NCI-H2196 (cell line): ENCODE data around the gene CAMK2B.

Experiments
- DNase-seq: peaks from one replicate; lab custom pipeline; 2025; ENCODE audit not compliant: unreplicated experiment; lab: John Stamatoyannopoulos, UW

CAMK2B gene

GRCh38 chr7:44275957-44276570 is 49.3 kb downstream of the CAMK2B start:
- no peak for DNase-seq

GRCh38 chr7:44275146-44275545 is 50.2 kb downstream of the CAMK2B start:
- DNase-seq, result no peak

GRCh38 chr7:44274623-44274975 is 50.8 kb downstream of the CAMK2B start:
- no peak for DNase-seq

DNA sequence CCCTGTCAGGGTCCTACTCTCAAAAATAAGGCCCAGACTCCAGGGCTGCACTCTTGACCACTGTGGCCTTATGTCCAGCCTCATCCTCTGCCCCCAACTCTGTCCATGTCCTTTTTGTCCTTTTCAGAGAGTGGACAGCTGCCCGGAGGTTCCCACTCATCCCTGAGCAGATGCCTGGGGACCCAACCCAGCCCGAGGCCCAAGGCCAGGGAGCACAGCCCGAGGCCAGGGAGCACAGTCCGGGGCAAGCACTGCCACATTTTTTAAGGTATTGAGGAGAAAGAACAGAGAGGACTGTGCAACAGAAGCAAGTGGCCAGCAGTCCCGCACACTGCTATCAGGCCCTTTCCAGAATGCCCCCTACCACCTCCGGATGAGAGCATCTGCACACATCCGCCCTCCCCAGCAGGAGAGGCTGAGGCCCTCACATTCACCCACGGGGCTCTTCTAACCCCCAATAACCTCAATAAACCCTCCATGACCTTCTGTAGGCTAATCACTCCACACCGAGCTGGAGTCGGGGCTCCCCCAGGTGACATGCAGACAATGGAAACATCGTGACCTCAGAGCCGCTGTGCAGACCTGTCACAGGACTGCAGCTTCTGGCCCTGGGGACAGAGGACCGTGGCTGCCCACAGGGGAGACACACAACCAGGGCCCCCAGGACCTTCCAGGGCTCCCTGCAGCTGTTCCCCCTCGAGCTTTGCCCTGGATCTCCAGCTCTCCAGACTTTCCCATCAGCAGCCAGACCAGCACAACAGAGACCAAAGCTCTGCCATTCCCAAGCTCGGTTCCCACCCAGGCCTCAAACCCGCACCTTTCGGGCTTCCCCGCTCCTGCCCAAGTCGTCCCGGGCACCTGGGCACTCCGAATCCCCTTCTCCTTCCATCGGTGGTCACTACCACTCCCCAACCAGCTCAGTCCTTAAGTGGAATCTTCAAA is 51.4 kb downstream of the CAMK2B start:
- DNase-seq, result no peak

DNA sequence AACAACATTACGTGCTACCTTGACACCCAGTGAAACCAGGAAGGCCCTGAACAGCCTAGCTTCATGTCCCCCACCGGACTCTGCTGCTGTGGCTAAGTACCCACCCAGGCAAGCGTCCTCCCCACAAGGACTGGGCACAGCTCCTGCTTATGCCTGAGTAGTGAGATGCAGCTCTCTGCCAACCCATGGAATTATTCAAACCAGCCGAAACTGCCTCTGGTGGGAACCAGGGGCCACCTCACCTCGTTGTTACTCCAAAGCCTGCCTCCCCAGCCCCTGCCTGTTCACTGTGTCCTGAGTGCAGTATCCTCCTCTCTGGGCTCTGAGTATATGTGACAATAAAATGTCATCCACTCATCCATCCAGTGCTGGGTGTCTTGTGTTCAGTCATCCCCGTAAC is 52.4 kb downstream of the CAMK2B start:
- no peak for DNase-seq

DNA sequence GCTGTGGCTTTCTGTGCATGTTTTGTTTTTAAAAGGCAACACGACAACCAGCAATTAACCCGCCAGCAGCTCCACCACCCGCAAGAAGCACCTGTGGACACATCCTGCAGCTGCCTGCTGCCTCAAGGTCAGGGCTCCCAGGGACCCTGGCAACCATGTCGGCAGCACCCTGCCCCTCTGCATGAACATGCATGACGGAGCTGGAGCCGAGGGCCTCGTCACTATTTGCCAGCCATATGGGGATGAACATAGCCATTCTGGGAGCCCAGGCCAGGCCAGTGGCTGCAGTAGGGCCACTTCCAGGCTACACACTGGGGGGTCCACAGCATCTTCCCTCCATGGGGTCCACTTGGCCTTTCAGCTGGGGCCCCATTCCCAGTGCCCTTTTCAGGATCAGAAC is 52.9 kb downstream of the CAMK2B start:
- no peak for DNase-seq

DNA sequence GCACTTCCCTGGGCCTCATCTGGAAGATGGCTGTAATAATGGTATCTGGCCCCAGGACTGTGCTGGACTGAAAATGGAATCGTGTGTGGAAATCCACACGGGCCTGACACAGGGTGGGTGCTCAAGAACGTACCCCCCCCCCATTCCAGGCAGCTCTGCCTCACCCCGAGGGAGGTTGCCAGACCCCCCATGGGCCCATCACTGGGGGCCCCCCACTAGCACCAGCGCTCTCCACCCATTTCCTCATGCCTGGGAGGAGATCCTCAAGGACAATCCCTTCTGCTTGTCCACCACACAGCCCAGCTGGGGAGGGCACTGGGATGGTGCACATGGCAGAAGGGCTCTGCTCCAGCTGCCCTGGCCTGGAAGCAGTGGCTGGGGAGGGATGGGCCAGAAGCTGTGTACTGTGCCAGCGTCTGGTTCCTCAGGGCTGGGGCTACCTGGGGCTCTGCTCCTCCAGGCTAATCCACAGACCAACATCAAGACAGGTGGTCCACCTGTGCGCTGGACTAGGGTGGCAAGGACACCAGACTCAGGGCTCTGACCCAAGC is 55.4 kb downstream of the CAMK2B start:
- no peak for DNase-seq

GRCh38 chr7:44269417-44269816 is 56.0 kb downstream of the CAMK2B start:
- no peak for DNase-seq

GRCh38 chr7:44268671-44269070 is 56.7 kb downstream of the CAMK2B start:
- DNase-seq, result no peak

DNA sequence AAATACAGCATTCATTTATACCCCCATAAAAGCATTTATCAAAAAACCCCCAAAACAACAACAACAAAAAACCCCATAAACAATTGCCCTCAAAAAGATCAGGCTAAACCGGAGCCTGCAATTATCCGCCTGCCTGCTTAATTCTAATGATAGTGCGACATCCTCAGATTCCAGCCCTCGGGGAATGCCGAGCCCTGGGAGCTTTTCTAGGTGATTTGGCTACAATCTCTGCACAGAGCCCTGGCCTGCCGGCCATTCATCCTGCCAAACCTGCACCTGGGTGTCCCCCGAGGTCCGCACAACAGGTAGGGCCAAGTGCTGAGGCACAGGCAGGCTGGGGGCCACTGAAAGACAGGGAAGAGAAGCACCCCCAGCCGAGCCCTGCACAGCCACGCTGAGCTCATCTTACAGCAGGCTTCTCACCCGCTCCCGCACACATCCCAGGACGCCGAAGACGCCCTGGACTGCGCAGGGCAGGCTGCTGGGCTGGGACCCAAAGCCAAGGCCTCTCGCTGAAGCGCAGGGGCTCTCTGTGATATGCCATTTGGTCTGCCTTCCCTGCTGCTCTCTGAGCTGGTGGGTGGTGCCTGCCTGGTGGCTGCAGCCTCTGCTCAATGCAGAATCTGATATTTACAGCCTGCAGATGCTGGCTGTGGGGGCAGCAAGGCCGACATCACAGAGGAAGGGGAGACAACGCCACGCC is 57.5 kb downstream of the CAMK2B start:
- DNase-seq, result no peak

- DNase-seq, result no peak
These were observed 58.2 kb downstream of the CAMK2B start for GRCh38 chr7:44267178-44267577.

GRCh38 chr7:44266526-44266925 is 58.9 kb downstream of the CAMK2B start:
- no peak for DNase-seq

- no peak for DNase-seq
These were observed 59.7 kb downstream of the CAMK2B start for GRCh38 chr7:44265728-44266127.

DNA sequence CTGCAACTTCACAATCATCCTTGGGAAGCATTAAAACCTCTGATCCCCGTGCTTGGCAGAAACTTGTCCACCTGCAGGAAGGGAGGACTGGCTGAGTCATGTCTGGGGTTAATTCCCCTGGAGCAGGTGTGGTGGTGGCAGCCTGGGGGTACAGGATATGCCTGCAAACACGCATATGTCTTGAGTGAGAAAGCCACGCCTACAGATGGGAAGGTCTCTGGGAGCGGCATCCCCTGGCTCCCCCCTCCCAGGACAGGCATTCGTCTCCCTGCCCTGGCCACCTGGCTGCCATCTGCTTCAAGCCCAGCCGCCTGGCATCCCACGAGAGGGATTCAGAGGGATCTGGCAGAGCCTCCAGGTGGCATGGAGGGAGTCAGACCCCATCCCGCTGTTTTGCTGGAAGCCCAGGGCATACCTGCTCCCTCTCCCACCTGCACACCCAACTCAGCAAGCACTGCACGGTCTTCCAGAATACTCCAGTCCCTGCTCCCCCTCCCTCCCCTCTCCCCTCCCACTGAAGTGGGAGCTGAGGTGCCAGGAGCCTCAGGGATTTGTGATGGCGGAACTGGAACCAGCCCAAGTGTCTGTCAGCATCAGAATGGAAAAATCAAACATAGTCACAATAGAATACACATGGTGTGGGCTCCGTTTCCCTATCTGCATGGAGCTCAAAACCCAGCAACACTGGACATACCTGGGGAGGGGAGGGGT is 61.0 kb downstream of the CAMK2B start:
- DNase-seq, result peak; percentile 82

- no peak for DNase-seq
These were observed 61.9 kb downstream of the CAMK2B start for GRCh38 chr7:44263326-44264082.

DNA sequence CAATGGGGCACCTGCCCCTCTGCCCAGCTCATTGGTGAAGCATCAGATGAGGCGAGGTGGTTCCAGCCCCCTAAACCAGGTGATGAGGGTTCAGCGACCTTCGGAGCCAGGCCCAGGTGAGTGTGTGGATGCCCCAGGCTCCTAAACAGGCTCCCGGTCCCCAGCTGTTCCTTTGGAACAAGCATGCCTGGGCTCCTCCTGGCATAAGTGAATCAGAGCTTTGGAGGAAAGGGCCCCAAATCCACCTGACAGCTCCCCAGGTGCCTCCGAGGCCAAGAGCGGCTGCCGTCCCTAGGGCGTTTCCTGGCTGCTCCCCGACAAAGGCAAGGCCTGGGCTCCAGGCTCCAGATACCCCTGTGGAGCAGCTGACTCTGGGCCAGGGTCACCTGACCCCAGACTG is 63.4 kb downstream of the CAMK2B start:
- no peak for DNase-seq

DNA sequence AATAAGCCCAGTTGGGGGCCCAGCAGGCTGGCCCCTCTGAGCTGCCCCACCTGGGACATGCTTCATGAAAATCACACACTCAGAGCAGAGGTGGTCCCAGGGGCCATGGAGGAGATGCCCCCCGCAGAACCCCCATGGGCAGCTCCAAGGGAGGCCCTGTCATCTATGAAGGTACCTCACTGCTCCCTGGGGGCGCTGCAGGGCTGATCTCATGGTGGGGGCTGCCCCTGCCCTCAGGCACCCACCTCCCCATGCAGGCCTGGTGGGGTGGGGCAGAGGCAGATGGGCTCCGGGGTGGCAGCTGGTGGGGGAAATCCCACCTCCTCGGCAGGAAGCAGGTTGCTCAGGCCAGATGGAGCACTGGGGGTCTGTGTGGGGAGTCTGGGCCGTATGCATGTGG is 64.2 kb downstream of the CAMK2B start:
- DNase-seq, result no peak

- no peak for DNase-seq
These were observed 65.6 kb downstream of the CAMK2B start for GRCh38 chr7:44259547-44260457.

DNA sequence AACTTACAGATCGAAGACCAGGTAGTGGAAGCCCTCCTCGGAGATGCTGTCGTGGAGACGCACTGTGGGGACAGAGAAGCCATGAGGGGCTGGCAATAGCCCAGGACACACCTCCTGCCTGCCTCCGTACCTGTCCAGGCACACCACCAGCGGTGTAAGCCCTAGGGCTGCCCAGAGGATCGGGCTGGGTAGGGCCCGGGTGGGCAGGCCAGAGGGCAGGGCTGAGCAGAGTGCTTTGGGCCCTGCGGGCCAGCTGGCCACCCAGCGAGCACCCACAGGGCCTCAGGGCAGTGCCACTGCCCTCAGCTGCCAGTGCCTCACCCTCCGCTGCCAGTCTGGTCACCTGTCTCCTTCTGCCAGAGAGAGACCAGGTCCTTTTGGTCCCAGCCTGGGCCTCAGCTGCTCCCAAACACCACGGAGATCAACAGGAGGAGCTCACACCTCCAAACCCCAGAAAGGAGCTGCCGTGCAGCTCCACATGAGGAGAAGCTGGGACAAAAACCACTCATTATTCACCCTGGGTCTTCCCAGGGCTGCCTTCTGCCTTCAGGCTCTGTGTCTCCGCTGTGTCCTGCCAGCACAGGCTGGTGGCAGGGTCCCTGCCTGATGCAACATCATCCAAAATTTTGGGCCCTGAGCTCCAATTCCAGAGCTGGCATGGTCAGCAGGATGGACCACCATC is 66.4 kb downstream of the CAMK2B start:
- no peak for DNase-seq
